NCI-H2081 treated with DMSO at 0.1 percent for 48 hours (cell line): ENCODE results near the gene CITED4.

Experiments
- DNase-seq: peaks from one replicate; lab custom pipeline; 2025; lab: John Stamatoyannopoulos, UW

The CITED4 gene

GRCh38 chr1:40853113-40853884 is 8.9 kb downstream of the CITED4 start:
- DNase-seq: no peak

GRCh38 chr1:40851643-40852042 is 10.5 kb downstream of the CITED4 start:
- no peak for DNase-seq

GRCh38 chr1:40849801-40850592 is 12.2 kb downstream of the CITED4 start:
- DNase-seq: peak; percentile 6

- peak; percentile 68 for DNase-seq
Measured at GRCh38 chr1:40848530-40849189, 13.5 kb downstream of the CITED4 start.

GRCh38 chr1:40847023-40847745 is 15.0 kb downstream of the CITED4 start:
- DNase-seq: no peak

- DNase-seq: no peak
Measured at GRCh38 chr1:40845895-40846294, 16.3 kb downstream of the CITED4 start.

- DNase-seq: no peak
Measured at GRCh38 chr1:40844887-40845878, 17.0 kb downstream of the CITED4 start.

- peak; percentile 13 for DNase-seq
Measured at GRCh38 chr1:40844079-40844478, 18.1 kb downstream of the CITED4 start.

GRCh38 chr1:40842691-40843090 is 19.5 kb downstream of the CITED4 start:
- no peak for DNase-seq

GRCh38 chr1:40842207-40842606 is 20.0 kb downstream of the CITED4 start:
- DNase-seq: no peak

GRCh38 chr1:40841602-40842001 is 20.6 kb downstream of the CITED4 start:
- DNase-seq: no peak

GRCh38 chr1:40840526-40841323 is 21.4 kb downstream of the CITED4 start:
- no peak for DNase-seq

GRCh38 chr1:40839943-40840335 is 22.2 kb downstream of the CITED4 start:
- no peak for DNase-seq

GRCh38 chr1:40838980-40839942 is 22.9 kb downstream of the CITED4 start:
- DNase-seq: no peak

- DNase-seq: no peak
Measured at GRCh38 chr1:40838045-40838979, 23.9 kb downstream of the CITED4 start.

GRCh38 chr1:40837601-40838000 is 24.6 kb downstream of the CITED4 start:
- DNase-seq: no peak

- DNase-seq: no peak
Measured at GRCh38 chr1:40836283-40836682, 25.9 kb downstream of the CITED4 start.
